NT2/D1 (cell line): ENCODE results near the gene ATG2B.

Source experiments
- YY1 ChIP-seq: IDR thresholded peaks from 2 replicates; pipeline ENCODE4 v1.6.1; 2011; ENCODE audit not compliant: insufficient read length, insufficient read depth
- ZNF274 ChIP-seq: IDR thresholded peaks from 2 replicates; pipeline ENCODE4 v1.6.1; 2011; ENCODE audit warnings: mild to moderate bottlenecking, low read depth, low read length

- TF ChIP-seq YY1 (no peak), ZNF274 (no peak)
These were observed 125.5 kb downstream of the ATG2B start for GRCh38 chr14:96237641-96238040.
